Loucy (cell line): ENCODE measurements around the gene CXCL10.

Source experiments
- CTCF ChIP-seq: fragments of 200-600 bp; sonication (generic); conservative IDR thresholded peaks from 2 replicates; pipeline ENCODE4 v1.5.1; 2014; ENCODE audit warnings: mild to moderate bottlenecking, antibody characterized with exemption, low read length
- EZH2phosphoT487 ChIP-seq: fragments of 200-600 bp; IDR thresholded peaks from 2 replicates; pipeline ENCODE4 v1.6.1; 2018; ENCODE audit warnings: antibody characterized with exemption, mild to moderate bottlenecking, moderate library complexity, borderline replicate concordance

DNA sequence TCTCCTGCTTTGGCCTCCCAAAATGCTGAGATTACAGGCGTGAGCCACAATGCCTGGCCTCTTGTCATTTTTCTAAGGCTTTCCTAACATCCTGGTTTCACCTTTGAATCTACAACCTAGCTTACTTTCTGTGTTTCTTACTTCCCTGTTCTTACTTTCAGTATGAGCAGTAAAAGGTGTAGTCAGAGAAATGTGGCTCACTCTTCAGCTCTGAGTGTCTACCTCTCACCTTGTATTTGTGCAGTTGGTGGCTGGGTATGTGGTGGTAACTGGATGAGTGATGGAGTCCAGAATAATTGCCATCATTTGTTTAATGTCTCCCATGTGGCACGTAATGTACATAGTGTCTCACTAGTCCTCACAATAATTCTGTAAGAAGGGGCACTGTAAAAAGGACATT is 31.7 kb upstream of the CXCL10 start:
- TF ChIP-seq CTCF, result no peak
- TF ChIP-seq EZH2phosphoT487, result no peak
